Measurements from ENCODE around the gene VSIG10. TPM values are rescaled to one million over a fixed set of nuclear protein-coding genes. Genes with fewer than 3 reads are reported as not detected.

Gene VSIG10
- total and polyA plus RNA-seq, 2 of the 4 experiments (the other 2 are of a cell fraction), result 5.9 to 10.0 TPM

GRCh38 chr12:118145798-118146156, 42.0 kb upstream of the VSIG10 start:
- intact Hi-C loops (cut with micrococcal nuclease), result no loop called here
- Histone ChIP-seq H3K4me3 (ENCODE audit: insufficient read depth, low read depth, low read length) (no peak overlapping the region), H4K8ac (ENCODE audit: low read depth in 2 of 2, low read length in 2 of 2) (no peak overlapping the region), H3K23ac (ENCODE audit: low read depth, low read length) (no peak overlapping the region), H2BK20ac (ENCODE audit: low read depth, low read length) (no peak overlapping the region), H3K9ac (ENCODE audit: low read depth, low read length) (no peak overlapping the region), H3K27ac (ENCODE audit: insufficient read depth, low read length) (no peak overlapping the region), H3K56ac (ENCODE audit: extremely low read depth, insufficient read depth, low read length) (no peak overlapping the region), H4K5ac (ENCODE audit: low read depth, low read length) (no peak overlapping the region), H2BK5ac (ENCODE audit: low read depth, low read length, poor library complexity, severe bottlenecking) (no peak overlapping the region), H3K4me2 (ENCODE audit: low read depth, low read length) (no peak overlapping the region), H3K27me3 (ENCODE audit: control insufficient read depth, insufficient read depth, low read length) (no peaks in the 10 kb centered on the region), H3K18ac (ENCODE audit: low read depth, low read length) (no peak overlapping the region), H3K14ac (replicated peaks; ENCODE audit: low read depth, low read length) (no peak overlapping the region), H3K4ac (ENCODE audit: low read depth, low read length) (no peak overlapping the region), H3K79me1 (ENCODE audit: low read depth in 1 of 2, low read length in 2 of 2) (peaks cover 4 to 11% of the 10 kb centered on the region in 2 experiments; a peak in 3 of 4 replicates), H2BK15ac (ENCODE audit: low read depth, low read length) (no peak overlapping the region), H2BK120ac (ENCODE audit: low read depth, low read length) (no peak overlapping the region), H3K9me3 (ENCODE audit: control insufficient read depth, insufficient read depth, low read length) (no peaks in the 10 kb centered on the region), H2AK5ac (ENCODE audit: low read depth, low read length) (no peak overlapping the region), H4K20me1 (ENCODE audit: insufficient read depth, low read length) (no peaks in the 10 kb centered on the region), H2AK9ac (replicated peaks; ENCODE audit: low read depth, low read length, poor library complexity) (no peak overlapping the region), H2AFZ (replicated peaks; ENCODE audit: low read length, poor library complexity) (no peak overlapping the region), H4K91ac (ENCODE audit: insufficient read depth, low read depth, low read length) (no peak overlapping the region), H3K4me1 (ENCODE audit: control insufficient read depth, insufficient read depth, low read length) (no peaks in the 10 kb centered on the region), H3K9me1 (ENCODE audit: insufficient read depth, low read length) (no peaks in the 10 kb centered on the region), H3K36me3 (ENCODE audit: control insufficient read depth, insufficient read depth, low read length) (peaks cover 42% of the 10 kb centered on the region)
- WGBS, 2 experiments (ENCODE audit: extremely low coverage in 2 of 2, insufficient read length in 1 of 2), result 86% methylated on average over 1 of the region's 9 CpGs; no CpG with 5 or more reads in 1 of the 2 experiments
- CTCF ChIA-PET, result no interaction called here
- in situ Hi-C loops (cut with MboI; ENCODE audit: low sequenced_read_pairs), result loop anchor here (25.0 kb wide), 1 partner anchor 283 kb away; no protein-coding TSS in a partner anchor
- POLR2A ChIA-PET (ENCODE audit: unreplicated experiment), result no interaction called here
- dilution Hi-C loops (cut with HindIII; ENCODE audit: low sequenced_read_pairs, unreplicated experiment), result no loop called here
- DNase-seq (no peak), ATAC-seq (ENCODE audit: low read depth) (no peak)
- BruUV-seq (replicated peaks), result no TSS peak
- no peak for TF ChIP-seq FOS (IDR thresholded peaks at IDR 0.05; ENCODE audit: low read depth, low read length)
- TF ChIP-seq NFE2L2 (IDR thresholded peaks at IDR 0.05; ENCODE audit: low read depth, low read length), result no peak
- TF ChIP-seq, protein P1, sequence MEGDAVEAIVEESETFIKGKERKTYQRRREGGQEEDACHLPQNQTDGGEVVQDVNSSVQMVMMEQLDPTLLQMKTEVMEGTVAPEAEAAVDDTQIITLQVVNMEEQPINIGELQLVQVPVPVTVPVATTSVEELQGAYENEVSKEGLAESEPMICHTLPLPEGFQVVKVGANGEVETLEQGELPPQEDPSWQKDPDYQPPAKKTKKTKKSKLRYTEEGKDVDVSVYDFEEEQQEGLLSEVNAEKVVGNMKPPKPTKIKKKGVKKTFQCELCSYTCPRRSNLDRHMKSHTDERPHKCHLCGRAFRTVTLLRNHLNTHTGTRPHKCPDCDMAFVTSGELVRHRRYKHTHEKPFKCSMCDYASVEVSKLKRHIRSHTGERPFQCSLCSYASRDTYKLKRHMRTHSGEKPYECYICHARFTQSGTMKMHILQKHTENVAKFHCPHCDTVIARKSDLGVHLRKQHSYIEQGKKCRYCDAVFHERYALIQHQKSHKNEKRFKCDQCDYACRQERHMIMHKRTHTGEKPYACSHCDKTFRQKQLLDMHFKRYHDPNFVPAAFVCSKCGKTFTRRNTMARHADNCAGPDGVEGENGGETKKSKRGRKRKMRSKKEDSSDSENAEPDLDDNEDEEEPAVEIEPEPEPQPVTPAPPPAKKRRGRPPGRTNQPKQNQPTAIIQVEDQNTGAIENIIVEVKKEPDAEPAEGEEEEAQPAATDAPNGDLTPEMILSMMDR (conservative IDR thresholded peaks at IDR 0.05; ENCODE audit: low read depth, low read length), result no peak
- no peak for TF ChIP-seq MAFK (IDR thresholded peaks at IDR 0.05; ENCODE audit: low read depth, low read length)
- no peak for TF ChIP-seq ELK1 (IDR thresholded peaks at IDR 0.05; ENCODE audit: borderline replicate concordance, low read depth, low read length)
- TF ChIP-seq BHLHE40 (IDR thresholded peaks at IDR 0.05; ENCODE audit: low read depth, low read length), result no peak
- TF ChIP-seq, protein P2, sequence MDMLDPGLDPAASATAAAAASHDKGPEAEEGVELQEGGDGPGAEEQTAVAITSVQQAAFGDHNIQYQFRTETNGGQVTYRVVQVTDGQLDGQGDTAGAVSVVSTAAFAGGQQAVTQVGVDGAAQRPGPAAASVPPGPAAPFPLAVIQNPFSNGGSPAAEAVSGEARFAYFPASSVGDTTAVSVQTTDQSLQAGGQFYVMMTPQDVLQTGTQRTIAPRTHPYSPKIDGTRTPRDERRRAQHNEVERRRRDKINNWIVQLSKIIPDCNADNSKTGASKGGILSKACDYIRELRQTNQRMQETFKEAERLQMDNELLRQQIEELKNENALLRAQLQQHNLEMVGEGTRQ (IDR thresholded peaks at IDR 0.05; ENCODE audit: low read depth, low read length), result no peak
- TF ChIP-seq MAZ (IDR thresholded peaks at IDR 0.05; ENCODE audit: borderline replicate concordance, low read depth, low read length), result no peak
- TF ChIP-seq SMC3 (IDR thresholded peaks at IDR 0.05; ENCODE audit: low read depth, low read length), result no peak

All from IMR-90 (cell line).